ENCODE measurements around the gene TRAM2. TPM values are rescaled to one million over a fixed set of nuclear protein-coding genes. Genes with fewer than 3 reads are reported as not detected.
A peak's percentile ranks its signal among the peaks of the same experiment; 100 is the strongest.

TRAM2 gene
- total and polyA plus RNA-seq, 4 experiments from 2014 or later = 2.7 to 11.3 (median 7.5) TPM

GRCh38 chr6:52568320-52568719 lies 8.5 kb downstream of the TRAM2 start:
- Mint-ChIP-seq H3K9me3 (no peaks in the 10 kb centered on the region), H3K4me3 (no peak overlapping the region), H3K27me3 (no peaks in the 10 kb centered on the region), H3K36me3 (peaks cover 3 to 19% of the 10 kb centered on the region in 2 donors), H3K27ac (no peak overlapping the region), H3K4me1 (peaks cover 29 to 80% (median 57%) of the 10 kb centered on the region in 4 donors)
- Histone ChIP-seq H3K4me1 (ENCODE audit: insufficient read depth, low read length) (peaks cover 19% of the 10 kb centered on the region), H3K27ac (ENCODE audit: low read depth, low read length) (no peak overlapping the region), H3K4me3 (ENCODE audit: low read length in 2 of 2) (no peak overlapping the region), H3K27me3 (ENCODE audit: insufficient read depth, low read length) (no peaks in the 10 kb centered on the region), H3K9me3 (ENCODE audit: control insufficient read depth in 1 of 2, low read length in 2 of 2) (no peaks in the 10 kb centered on the region), H3K36me3 (ENCODE audit: insufficient read depth, low read length) (no peaks in the 10 kb centered on the region)
- ChIA-PET CTCF (ENCODE audit: partially characterized antibody) (no interaction called here), POLR2A (ENCODE audit: partially characterized antibody) (no interaction called here)
- intact Hi-C loops (cut with micrococcal nuclease) = no loop called here
- DNase-seq = no peak

- DNase-seq = no peak
- ChIA-PET CTCF (ENCODE audit: partially characterized antibody) (interaction anchor here (1.1 kb wide), 1 partner anchor 303 kb away, joined by 3 read pairs; no protein-coding TSS in a partner anchor), POLR2A (ENCODE audit: partially characterized antibody) (interaction anchor here (1.6 kb wide), 1 partner anchor 10 kb away, joined by 13 read pairs; the partner anchor contains the start of gene TRAM2)
- peak overlapping the region in 1 of 8 donors; percentile 16 for H3K4me3 Mint-ChIP-seq
- H3K27ac Mint-ChIP-seq = peak overlapping the region in 3 of 7 donors; percentile 19 to 48 (median 42)
- H3K36me3 ChIP-seq (ENCODE audit: insufficient read depth, low read length) = no peaks in the 10 kb centered on the region
- no peaks in the 10 kb centered on the region for H3K9me3 ChIP-seq (ENCODE audit: control insufficient read depth in 1 of 2, low read length in 2 of 2)
- H3K4me1 Mint-ChIP-seq = peaks cover 26 to 71% (median 53%) of the 10 kb centered on the region in 4 donors
- no peaks in the 10 kb centered on the region for H3K27me3 Mint-ChIP-seq
- no peak overlapping the region for H3K27ac ChIP-seq (ENCODE audit: low read depth, low read length)
- intact Hi-C loops (cut with micrococcal nuclease) = no loop called here
- H3K4me3 ChIP-seq (ENCODE audit: low read length in 2 of 2) = no peak overlapping the region
- H3K4me1 ChIP-seq (ENCODE audit: insufficient read depth, low read length) = peaks cover 12% of the 10 kb centered on the region
- no peaks in the 10 kb centered on the region for H3K9me3 Mint-ChIP-seq
- no peaks in the 10 kb centered on the region for H3K27me3 ChIP-seq (ENCODE audit: insufficient read depth, low read length)
- H3K36me3 Mint-ChIP-seq = peaks cover 3 to 21% of the 10 kb centered on the region in 2 donors
These were observed 10.0 kb downstream of the TRAM2 start for GRCh38 chr6:52566853-52567279.

GRCh38 chr6:52566201-52566600 lies 10.7 kb downstream of the TRAM2 start:
- Histone ChIP-seq H3K27me3 (ENCODE audit: insufficient read depth, low read length) (no peaks in the 10 kb centered on the region), H3K9me3 (ENCODE audit: control insufficient read depth in 1 of 2, low read length in 2 of 2) (no peaks in the 10 kb centered on the region), H3K27ac (ENCODE audit: low read depth, low read length) (no peak overlapping the region), H3K36me3 (ENCODE audit: insufficient read depth, low read length) (no peaks in the 10 kb centered on the region), H3K4me1 (ENCODE audit: insufficient read depth, low read length) (peaks cover 12% of the 10 kb centered on the region), H3K4me3 (ENCODE audit: low read length in 2 of 2) (no peak overlapping the region)
- intact Hi-C loops (cut with micrococcal nuclease) = no loop called here
- POLR2A ChIA-PET (ENCODE audit: partially characterized antibody) = interaction anchor here (1.6 kb wide), 1 partner anchor 10 kb away, joined by 13 read pairs; the partner anchor contains the start of gene TRAM2
- CTCF ChIA-PET (ENCODE audit: partially characterized antibody) = no interaction called here
- Mint-ChIP-seq H3K27ac (peak overlapping the region in 2 of 7 donors; percentile 19 to 22), H3K27me3 (no peaks in the 10 kb centered on the region), H3K4me3 (no peak overlapping the region), H3K36me3 (peaks cover 0 to 17% of the 10 kb centered on the region in 2 donors), H3K4me1 (peaks cover 24 to 65% (median 49%) of the 10 kb centered on the region in 4 donors), H3K9me3 (no peaks in the 10 kb centered on the region)
- no peak for DNase-seq

- no peaks in the 10 kb centered on the region for H3K36me3 ChIP-seq (ENCODE audit: insufficient read depth, low read length)
- no peaks in the 10 kb centered on the region for H3K27me3 ChIP-seq (ENCODE audit: insufficient read depth, low read length)
- Mint-ChIP-seq H3K27me3 (no peaks in the 10 kb centered on the region), H3K4me1 (peaks cover 28 to 56% (median 50%) of the 10 kb centered on the region in 4 donors), H3K36me3 (peaks cover 3 to 17% of the 10 kb centered on the region in 2 donors), H3K27ac (no peak overlapping the region), H3K9me3 (no peaks in the 10 kb centered on the region), H3K4me3 (no peak overlapping the region)
- no peaks in the 10 kb centered on the region for H3K9me3 ChIP-seq (ENCODE audit: control insufficient read depth in 1 of 2, low read length in 2 of 2)
- no peak for DNase-seq
- peaks cover 12% of the 10 kb centered on the region for H3K4me1 ChIP-seq (ENCODE audit: insufficient read depth, low read length)
- no peak overlapping the region for H3K27ac ChIP-seq (ENCODE audit: low read depth, low read length)
- intact Hi-C loops (cut with micrococcal nuclease) = no loop called here
- POLR2A ChIA-PET (ENCODE audit: partially characterized antibody) = no interaction called here
- CTCF ChIA-PET (ENCODE audit: partially characterized antibody) = interaction anchor here (1.0 kb wide), 1 partner anchor 87 kb away, joined by 3 read pairs; no protein-coding TSS in a partner anchor
- no peak overlapping the region for H3K4me3 ChIP-seq (ENCODE audit: low read length in 2 of 2)
These were observed 12.0 kb downstream of the TRAM2 start for GRCh38 chr6:52564856-52565255.

- H3K4me3 Mint-ChIP-seq = no peak overlapping the region
- H3K27me3 Mint-ChIP-seq = no peaks in the 10 kb centered on the region
- H3K9me3 ChIP-seq (ENCODE audit: control insufficient read depth in 1 of 2, low read length in 2 of 2) = no peaks in the 10 kb centered on the region
- intact Hi-C loops (cut with micrococcal nuclease) = no loop called here
- no peak overlapping the region for H3K27ac ChIP-seq (ENCODE audit: low read depth, low read length)
- peaks cover 32 to 43% (median 39%) of the 10 kb centered on the region in 4 donors for H3K4me1 Mint-ChIP-seq
- H3K9me3 Mint-ChIP-seq = no peaks in the 10 kb centered on the region
- ChIA-PET POLR2A (ENCODE audit: partially characterized antibody) (no interaction called here), CTCF (ENCODE audit: partially characterized antibody) (no interaction called here)
- no peaks in the 10 kb centered on the region for H3K36me3 ChIP-seq (ENCODE audit: insufficient read depth, low read length)
- no peak for DNase-seq
- H3K36me3 Mint-ChIP-seq = peaks cover 3 to 4% of the 10 kb centered on the region in 2 donors
- peaks cover 12% of the 10 kb centered on the region for H3K4me1 ChIP-seq (ENCODE audit: insufficient read depth, low read length)
- H3K27ac Mint-ChIP-seq = no peak overlapping the region
- H3K4me3 ChIP-seq (ENCODE audit: low read length in 2 of 2) = no peak overlapping the region
- no peaks in the 10 kb centered on the region for H3K27me3 ChIP-seq (ENCODE audit: insufficient read depth, low read length)
These were observed 13.9 kb downstream of the TRAM2 start for GRCh38 chr6:52562911-52563310.

- ChIA-PET CTCF (ENCODE audit: partially characterized antibody) (interaction anchor here (0.6 to 1.3 kb wide), 2 partner anchors 16 to 1251 kb away, joined by 3 read pairs; no protein-coding TSS in a partner anchor), POLR2A (ENCODE audit: partially characterized antibody) (no interaction called here)
- no peaks in the 10 kb centered on the region for H3K27me3 Mint-ChIP-seq
These were observed 16.4 kb downstream of the TRAM2 start for GRCh38 chr6:52560462-52560861.

GRCh38 chr6:52558266-52559000 lies 18.4 kb downstream of the TRAM2 start:
- peaks cover 4 to 7% of the 10 kb centered on the region in 2 donors for H3K36me3 Mint-ChIP-seq
- H3K4me3 Mint-ChIP-seq = no peak overlapping the region
- H3K9me3 ChIP-seq (ENCODE audit: control insufficient read depth in 1 of 2, low read length in 2 of 2) = no peaks in the 10 kb centered on the region
- intact Hi-C loops (cut with micrococcal nuclease) = no loop called here
- no peak overlapping the region for H3K27ac ChIP-seq (ENCODE audit: low read depth, low read length)
- no peaks in the 10 kb centered on the region for H3K27me3 Mint-ChIP-seq
- peaks cover 5 to 19% (median 15%) of the 10 kb centered on the region in 4 donors for H3K4me1 Mint-ChIP-seq
- H3K27ac Mint-ChIP-seq = no peak overlapping the region
- H3K4me1 ChIP-seq (ENCODE audit: insufficient read depth, low read length) = no peaks in the 10 kb centered on the region
- H3K4me3 ChIP-seq (ENCODE audit: low read length in 2 of 2) = no peak overlapping the region
- no peak for DNase-seq
- H3K36me3 ChIP-seq (ENCODE audit: insufficient read depth, low read length) = no peaks in the 10 kb centered on the region
- H3K9me3 Mint-ChIP-seq = no peaks in the 10 kb centered on the region
- POLR2A ChIA-PET (ENCODE audit: partially characterized antibody) = no interaction called here
- CTCF ChIA-PET (ENCODE audit: partially characterized antibody) = no interaction called here
- H3K27me3 ChIP-seq (ENCODE audit: insufficient read depth, low read length) = no peaks in the 10 kb centered on the region

More at GRCh38 chr6:52560462-52560861, 16.4 kb downstream of the TRAM2 start:
- Histone ChIP-seq H3K27ac (ENCODE audit: low read depth, low read length) (no peak overlapping the region), H3K4me3 (ENCODE audit: low read length in 2 of 2) (no peak overlapping the region), H3K4me1 (ENCODE audit: insufficient read depth, low read length) (no peaks in the 10 kb centered on the region), H3K36me3 (ENCODE audit: insufficient read depth, low read length) (no peaks in the 10 kb centered on the region), H3K9me3 (ENCODE audit: control insufficient read depth in 1 of 2, low read length in 2 of 2) (no peaks in the 10 kb centered on the region), H3K27me3 (ENCODE audit: insufficient read depth, low read length) (no peaks in the 10 kb centered on the region)
- Mint-ChIP-seq H3K9me3 (no peaks in the 10 kb centered on the region), H3K36me3 (peaks cover 4 to 5% of the 10 kb centered on the region in 2 donors), H3K27ac (no peak overlapping the region), H3K4me3 (no peak overlapping the region), H3K4me1 (peaks cover 15 to 28% (median 24%) of the 10 kb centered on the region in 4 donors)
- intact Hi-C loops (cut with micrococcal nuclease) = no loop called here
- DNase-seq = no peak

Data from CD4-positive, alpha-beta memory T cell (primary cell).